ENCODE results near the gene ABCB8. TPM values are rescaled to one million over a fixed set of nuclear protein-coding genes. Genes with fewer than 3 reads are reported as not detected.

The ABCB8 gene
- total RNA-seq, 1 experiment from 2014 or later: 22.4 TPM

DNA sequence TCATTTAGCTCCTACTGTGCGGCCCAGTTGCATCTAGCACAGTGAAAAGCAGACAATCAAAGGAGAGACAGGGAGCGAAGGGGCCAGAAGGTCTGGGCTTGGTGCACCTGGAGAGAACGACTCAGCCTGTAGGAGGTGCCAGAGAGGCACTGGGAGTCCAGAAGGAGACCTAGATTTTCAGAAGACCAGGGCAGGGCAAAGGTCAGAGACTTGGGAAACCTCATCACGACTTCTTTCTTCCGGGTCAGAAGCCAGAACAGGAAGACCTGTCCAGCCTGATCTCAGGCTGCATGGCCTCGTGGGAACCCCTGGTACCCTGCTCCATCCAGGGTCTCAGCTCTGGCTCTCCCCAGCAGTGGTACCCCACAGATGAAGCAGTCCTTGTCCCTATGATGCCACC is 63.2 kb downstream of the ABCB8 start:
- Histone ChIP-seq H3K9me3 (no peaks in the 10 kb centered on the region), H3K27me3 (no peaks in the 10 kb centered on the region), H3K36me3 (peaks cover 8% of the 10 kb centered on the region), H3K4me3 (no peak overlapping the region)
- DNase-seq: no peak

DNA sequence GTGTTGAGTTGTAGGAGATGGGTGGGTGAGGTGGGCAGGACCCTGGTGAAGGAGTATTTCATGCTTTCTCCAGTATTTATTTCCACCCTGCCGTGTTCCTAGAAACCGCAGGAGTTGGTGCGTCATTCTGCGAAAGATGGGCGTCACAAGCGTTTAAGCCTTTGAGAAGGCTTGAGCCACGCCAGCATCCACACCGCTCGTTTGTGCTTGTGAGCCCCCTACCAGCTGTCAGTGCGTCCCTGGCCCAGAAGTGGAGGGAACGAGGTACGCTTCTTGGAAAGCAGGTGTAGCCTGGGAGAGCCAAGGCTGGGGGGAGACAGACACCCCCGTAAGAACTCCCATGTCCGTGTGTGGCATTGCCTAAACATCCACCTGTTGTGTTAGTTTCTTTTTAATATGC is 63.7 kb downstream of the ABCB8 start:
- H3K27me3 ChIP-seq: no peaks in the 10 kb centered on the region
- no peak overlapping the region for H3K4me3 ChIP-seq
- DNase-seq: no peak
- peaks cover 8% of the 10 kb centered on the region for H3K36me3 ChIP-seq
- no peaks in the 10 kb centered on the region for H3K9me3 ChIP-seq

DNA sequence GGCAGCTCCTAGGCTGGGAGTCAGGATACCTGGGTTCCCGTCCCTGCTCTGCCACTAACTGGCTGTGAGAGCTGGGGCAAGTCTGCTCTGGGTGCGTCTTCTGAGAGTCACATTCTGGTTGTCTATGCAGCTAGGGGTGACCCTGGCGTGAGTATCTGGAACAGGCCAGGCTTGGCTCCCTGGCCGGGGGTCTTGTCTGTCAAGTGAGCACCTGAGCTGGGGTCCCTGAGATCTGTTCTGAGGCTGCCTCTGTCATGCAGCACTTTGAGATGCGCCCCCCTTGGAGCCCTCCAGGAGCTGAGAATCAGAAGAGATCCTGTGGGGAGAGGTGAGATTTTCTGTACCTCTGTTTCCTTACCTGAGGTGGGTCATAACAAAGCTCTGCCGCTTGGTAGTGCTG is 65.5 kb downstream of the ABCB8 start:
- no peak for DNase-seq
- H3K9me3 ChIP-seq: no peaks in the 10 kb centered on the region
- no peaks in the 10 kb centered on the region for H3K27me3 ChIP-seq
- H3K4me3 ChIP-seq: no peak overlapping the region
- peaks cover 6% of the 10 kb centered on the region for H3K36me3 ChIP-seq

DNA sequence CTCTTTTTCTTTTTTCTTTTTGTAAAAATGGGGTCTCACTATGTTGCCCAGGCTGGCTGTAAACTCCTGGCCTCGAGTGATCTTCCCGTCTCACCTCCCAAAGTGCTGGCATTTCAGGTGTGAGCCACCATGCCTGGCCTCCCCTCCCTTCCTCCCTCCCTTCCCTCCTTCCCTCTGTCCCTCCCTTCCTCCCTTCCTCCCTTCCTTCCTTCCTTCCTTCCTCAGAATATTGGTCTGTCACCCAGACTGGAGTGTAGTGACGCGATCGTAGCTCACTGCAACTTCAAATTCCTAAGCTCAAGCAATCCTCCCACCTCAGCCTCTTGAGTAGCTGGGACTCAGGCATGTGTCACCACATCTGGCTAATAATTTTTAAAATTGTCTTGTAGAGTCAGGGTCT is 66.4 kb downstream of the ABCB8 start:
- H3K4me3 ChIP-seq: no peak overlapping the region
- H3K27me3 ChIP-seq: no peaks in the 10 kb centered on the region
- no peak for DNase-seq
- no peaks in the 10 kb centered on the region for H3K9me3 ChIP-seq
- H3K36me3 ChIP-seq: peaks cover under 1% of the 10 kb centered on the region; the same call in 1 of the 2 replicates

DNA sequence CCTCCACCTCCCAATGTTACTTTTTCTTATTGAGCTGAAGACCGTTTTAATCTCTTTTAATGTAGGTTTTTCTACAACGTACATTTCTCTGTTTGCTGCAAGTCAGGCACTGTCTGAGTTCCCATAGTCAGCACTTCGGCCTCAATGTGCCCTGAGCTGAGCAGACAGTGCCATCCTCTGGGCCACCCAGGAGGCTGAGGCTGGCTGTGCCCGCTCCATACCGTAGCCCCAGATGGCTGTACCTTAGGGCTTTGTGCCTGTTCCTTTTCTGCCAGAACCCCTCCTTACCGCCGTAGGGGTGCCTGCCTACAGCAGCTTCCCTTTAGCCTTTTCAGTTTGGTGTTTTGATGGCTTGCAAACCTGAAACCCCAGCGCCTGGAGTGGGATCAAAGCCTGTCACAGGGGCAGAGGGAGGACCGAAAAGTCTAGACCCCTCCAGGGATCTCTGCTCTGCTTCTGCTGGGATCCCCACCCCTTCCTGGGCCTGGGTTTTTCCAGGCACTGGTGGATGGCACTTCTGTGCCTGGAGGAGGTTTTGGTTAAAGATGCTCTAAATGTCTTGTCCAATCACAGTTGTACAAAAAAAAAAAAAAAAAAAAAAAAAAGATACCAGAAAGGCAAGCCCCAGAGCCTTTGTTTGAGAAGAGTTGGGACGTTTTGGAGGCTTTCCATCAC is 67.0 kb downstream of the ABCB8 start:
- no peak overlapping the region for H3K4me3 ChIP-seq

DNA sequence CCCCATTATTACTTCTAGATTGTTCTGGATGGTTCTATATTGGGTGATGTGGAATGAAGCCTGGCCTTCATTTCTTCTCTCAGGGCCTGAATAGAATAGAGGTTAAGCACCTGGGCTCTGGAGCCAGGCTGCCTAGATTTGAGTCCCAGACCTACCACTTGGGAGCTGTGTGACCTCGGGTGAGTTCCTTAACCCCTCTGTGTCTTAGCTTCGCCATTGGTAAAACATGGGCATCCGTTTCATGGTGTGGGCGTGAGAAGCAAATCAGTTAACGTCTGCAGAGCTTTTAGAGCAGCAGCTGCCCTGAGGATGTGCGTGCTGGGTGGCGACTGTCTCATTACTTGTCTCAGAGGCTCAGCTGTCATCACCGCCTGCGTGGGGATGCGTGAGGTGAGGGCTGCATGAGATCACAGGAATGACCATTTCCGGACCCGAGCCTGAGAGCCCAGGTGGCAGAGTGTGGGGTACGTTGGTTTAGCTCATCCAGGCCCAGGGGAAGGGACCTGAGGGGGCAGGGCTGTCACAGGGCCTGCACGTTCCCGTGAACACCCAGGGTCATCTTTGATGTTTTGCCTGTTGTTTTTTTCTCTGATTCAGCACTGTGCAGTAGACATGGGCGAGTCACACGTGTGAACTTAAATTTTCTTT is 67.7 kb downstream of the ABCB8 start:
- Histone ChIP-seq H3K9me3 (no peaks in the 10 kb centered on the region), H3K4me3 (no peak overlapping the region), H3K27me3 (no peaks in the 10 kb centered on the region), H3K36me3 (no peaks in the 10 kb centered on the region; the same call in 1 of the 2 replicates)
- no peak for DNase-seq

More for the DNA sequence above, 67.0 kb downstream of the ABCB8 start:
- DNase-seq: no peak
- no peaks in the 10 kb centered on the region for H3K27me3 ChIP-seq
- H3K36me3 ChIP-seq: no peaks in the 10 kb centered on the region; the same call in 1 of the 2 replicates
- H3K9me3 ChIP-seq: no peaks in the 10 kb centered on the region

Other genes starting within 250 kb of the ABCB8 start
- gene TMEM176B, start 228.1 kb upstream of the ABCB8 start, total RNA-seq (2014; rRNA removed; shearing (Covaris generic); ENCODE audit: low replicate concordance): 0.23 TPM in 1 of 2 replicates, not detected in the other
- gene TMEM176A, start 227.7 kb upstream of the ABCB8 start, total RNA-seq (2014; rRNA removed; shearing (Covaris generic); ENCODE audit: low replicate concordance): not detected in 2 replicates
- not detected in 2 replicates for gene AOC1, start 175.9 kb upstream of the ABCB8 start, total RNA-seq (2014; rRNA removed; shearing (Covaris generic); ENCODE audit: low replicate concordance)
- 0.33 TPM in 1 of 2 replicates, not detected in the other for gene KCNH2, start 50.1 kb upstream of the ABCB8 start, total RNA-seq (2014; rRNA removed; shearing (Covaris generic); ENCODE audit: low replicate concordance)
- gene NOS3, start 37.4 kb upstream of the ABCB8 start, total RNA-seq (2014; rRNA removed; shearing (Covaris generic); ENCODE audit: low replicate concordance): 0.20 TPM in 1 of 2 replicates, not detected in the other
- gene ATG9B, start 4.0 kb upstream of the ABCB8 start, total RNA-seq (2014; rRNA removed; shearing (Covaris generic); ENCODE audit: low replicate concordance): not detected in 2 replicates
- gene ASIC3, start 20.1 kb downstream of the ABCB8 start, total RNA-seq (2014; rRNA removed; shearing (Covaris generic); ENCODE audit: low replicate concordance): 0.76 TPM in 1 of 2 replicates, not detected in the other
- 11.0 and 21.7 TPM in 2 replicates for gene CDK5, start 29.4 kb downstream of the ABCB8 start, total RNA-seq (2014; rRNA removed; shearing (Covaris generic); ENCODE audit: low replicate concordance)
- gene SLC4A2, start 31.1 kb downstream of the ABCB8 start, total RNA-seq (2014; rRNA removed; shearing (Covaris generic); ENCODE audit: low replicate concordance): 38.6 and 81.5 TPM in 2 replicates
- gene FASTK, start 52.4 kb downstream of the ABCB8 start, total RNA-seq (2014; rRNA removed; shearing (Covaris generic); ENCODE audit: low replicate concordance): 47.5 and 71.5 TPM in 2 replicates
- gene TMUB1, start 55.0 kb downstream of the ABCB8 start, total RNA-seq (2014; rRNA removed; shearing (Covaris generic); ENCODE audit: low replicate concordance): 5.2 and 32.9 TPM in 2 replicates
- gene AGAP3, start 58.0 kb downstream of the ABCB8 start, total RNA-seq (2014; rRNA removed; shearing (Covaris generic); ENCODE audit: low replicate concordance): 22.5 and 35.1 TPM in 2 replicates
- not detected in 2 replicates for gene GBX1, start 139.2 kb downstream of the ABCB8 start, total RNA-seq (2014; rRNA removed; shearing (Covaris generic); ENCODE audit: low replicate concordance)
- not detected in 2 replicates for gene ASB10, start 158.8 kb downstream of the ABCB8 start, total RNA-seq (2014; rRNA removed; shearing (Covaris generic); ENCODE audit: low replicate concordance)
- not detected in 2 replicates for gene H2BK1, start 182.0 kb downstream of the ABCB8 start, total RNA-seq (2014; rRNA removed; shearing (Covaris generic); ENCODE audit: low replicate concordance)
- 48.4 and 75.0 TPM in 2 replicates for gene ABCF2, start 198.8 kb downstream of the ABCB8 start, total RNA-seq (2014; rRNA removed; shearing (Covaris generic); ENCODE audit: low replicate concordance)
- 15.4 and 26.5 TPM in 2 replicates for gene CHPF2, start 204.0 kb downstream of the ABCB8 start, total RNA-seq (2014; rRNA removed; shearing (Covaris generic); ENCODE audit: low replicate concordance)
- 12.0 and 14.2 TPM in 2 replicates for gene SMARCD3, start 220.2 kb downstream of the ABCB8 start, total RNA-seq (2014; rRNA removed; shearing (Covaris generic); ENCODE audit: low replicate concordance)

All from MG63 (cell line).